ENCODE measurements around the gene BMPR1A. TPM values are rescaled to one million over a fixed set of nuclear protein-coding genes. Genes with fewer than 3 reads are reported as not detected.

BMPR1A gene
- total and polyA plus RNA-seq, 4 donors = 3.8 to 66.2 (median 19.7) TPM

DNA sequence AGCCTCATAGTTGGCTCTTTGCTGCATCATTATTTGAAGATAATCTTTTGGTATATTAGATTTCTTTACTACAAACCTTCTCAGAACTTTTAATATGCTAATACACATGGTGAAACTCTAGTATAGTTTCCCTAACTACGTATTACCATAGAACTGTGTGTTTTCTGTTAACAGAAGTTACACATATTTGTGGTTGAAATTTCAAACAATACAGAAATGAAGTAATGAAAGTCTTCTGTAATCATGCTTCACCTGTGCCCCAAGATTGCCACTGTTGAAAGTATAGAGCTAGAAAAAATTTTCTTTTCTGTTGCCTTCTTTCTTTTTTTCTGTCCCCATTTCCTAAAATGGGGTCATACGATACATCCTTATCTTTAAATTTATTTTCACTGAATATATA is 9.1 kb downstream of the BMPR1A start:
- Histone ChIP-seq H3K36me3 (ENCODE audit: control insufficient read depth in 4 of 4, insufficient read depth in 4 of 4, low read length in 4 of 4) (no peaks in the 10 kb centered on the region), H3K4me3 (no peak overlapping the region), H3K27ac (ENCODE audit: low read depth in 1 of 2, low read length in 1 of 2) (no peak overlapping the region), H3K27me3 (ENCODE audit: control insufficient read depth in 3 of 3, insufficient read depth in 3 of 3, low read length in 2 of 3) (no peaks in the 10 kb centered on the region), H3K9ac (ENCODE audit: insufficient read depth in 1 of 2, low read length in 2 of 2) (no peak overlapping the region), H3K9me3 (ENCODE audit: control insufficient read depth in 4 of 4, insufficient read depth in 3 of 4, low read length in 3 of 4) (no peaks in the 10 kb centered on the region), H3K4me1 (ENCODE audit: control insufficient read depth in 5 of 5, insufficient read depth in 5 of 5, low read length in 5 of 5) (peaks cover 0 to 28% (median 19%) of the 10 kb centered on the region in 5 donors)
- no peak for ATAC-seq (ENCODE audit: insufficient read depth, low FRiP score)
- WGBS, 2 donors = 61 to 62% methylated on average over 2 of the region's 2 CpGs
- no peak for TF ChIP-seq CTCF (IDR thresholded peaks at IDR 0.05; ENCODE audit: control extremely low read depth, extremely low read depth)
- no peak for DNase-seq

DNA sequence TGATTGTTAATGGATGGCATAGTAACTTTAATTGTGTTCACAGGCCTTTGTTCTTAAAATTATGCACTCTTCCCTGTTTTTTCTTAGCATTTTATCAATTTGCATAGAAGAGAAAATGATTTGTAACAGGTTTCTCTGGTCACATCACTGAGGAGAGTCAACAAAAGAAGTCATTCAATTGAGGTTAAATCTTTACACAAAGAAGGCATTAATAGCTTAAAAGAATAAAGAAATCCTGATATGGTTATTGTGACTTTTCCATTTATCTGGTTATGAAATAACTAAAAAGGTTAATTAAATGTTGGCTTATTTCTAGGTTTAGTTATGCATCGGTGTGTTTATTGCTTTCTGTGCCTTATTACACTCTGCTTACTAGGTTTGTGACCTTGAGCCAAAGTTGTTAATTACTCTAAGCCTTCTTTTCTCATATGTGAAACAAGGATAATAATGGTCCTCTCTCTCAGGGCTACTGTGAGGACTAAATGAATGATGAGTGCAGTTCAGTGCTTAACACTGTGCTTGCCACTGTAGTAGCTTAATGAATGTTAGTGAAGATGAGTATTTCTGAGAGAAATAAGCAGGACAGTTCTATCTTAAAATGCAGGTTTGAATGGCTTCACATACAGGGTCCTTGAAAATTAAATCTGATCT is 12.1 kb downstream of the BMPR1A start:
- WGBS, 2 donors = 90 to 92% methylated on average over 1 of the region's 1 CpG
- DNase-seq = no peak
- no peaks in the 10 kb centered on the region for H3K36me3 ChIP-seq (ENCODE audit: control insufficient read depth in 4 of 4, insufficient read depth in 4 of 4, low read length in 4 of 4)
- H3K9me3 ChIP-seq (ENCODE audit: control insufficient read depth in 4 of 4, insufficient read depth in 3 of 4, low read length in 3 of 4) = no peaks in the 10 kb centered on the region
- no peak overlapping the region for H3K4me3 ChIP-seq
- H3K27ac ChIP-seq (ENCODE audit: low read depth in 1 of 2, low read length in 1 of 2) = no peak overlapping the region
- no peaks in the 10 kb centered on the region for H3K27me3 ChIP-seq (ENCODE audit: control insufficient read depth in 3 of 3, insufficient read depth in 3 of 3, low read length in 2 of 3)
- no peak for ATAC-seq (ENCODE audit: insufficient read depth, low FRiP score)
- no peak for TF ChIP-seq CTCF (IDR thresholded peaks at IDR 0.05; ENCODE audit: control extremely low read depth, extremely low read depth)
- H3K9ac ChIP-seq (ENCODE audit: insufficient read depth in 1 of 2, low read length in 2 of 2) = no peak overlapping the region
- peaks cover 0 to 21% (median 5%) of the 10 kb centered on the region in 5 donors for H3K4me1 ChIP-seq (ENCODE audit: control insufficient read depth in 5 of 5, insufficient read depth in 5 of 5, low read length in 5 of 5)

GRCh38 chr10:86769991-86770390 is 13.6 kb downstream of the BMPR1A start:
- no peaks in the 10 kb centered on the region for H3K9me3 ChIP-seq (ENCODE audit: control insufficient read depth in 4 of 4, insufficient read depth in 3 of 4, low read length in 3 of 4)
- ATAC-seq (ENCODE audit: insufficient read depth, low FRiP score) = no peak
- H3K36me3 ChIP-seq (ENCODE audit: control insufficient read depth in 4 of 4, insufficient read depth in 4 of 4, low read length in 4 of 4) = no peaks in the 10 kb centered on the region
- H3K27ac ChIP-seq (ENCODE audit: low read depth in 1 of 2, low read length in 1 of 2) = no peak overlapping the region
- H3K4me1 ChIP-seq (ENCODE audit: control insufficient read depth in 5 of 5, insufficient read depth in 5 of 5, low read length in 5 of 5) = peaks cover 0 to 21% (median 7%) of the 10 kb centered on the region in 5 donors
- no peak overlapping the region for H3K4me3 ChIP-seq
- no peaks in the 10 kb centered on the region for H3K27me3 ChIP-seq (ENCODE audit: control insufficient read depth in 3 of 3, insufficient read depth in 3 of 3, low read length in 2 of 3)
- no peak for DNase-seq
- WGBS, 2 donors = 91 to 93% methylated on average over 10 of the region's 10 CpGs
- no peak overlapping the region for H3K9ac ChIP-seq (ENCODE audit: insufficient read depth in 1 of 2, low read length in 2 of 2)
- TF ChIP-seq CTCF (IDR thresholded peaks at IDR 0.05; ENCODE audit: control extremely low read depth, extremely low read depth) = no peak
